Measurements from ENCODE around the gene AK5. TPM values are rescaled to one million over a fixed set of nuclear protein-coding genes. Genes with fewer than 3 reads are reported as not detected.

Gene AK5
- polyA plus RNA-seq, 3 donors = 0.34 to 0.72 (median 0.48) TPM

GRCh38 chr1:77467021-77467595 is 185.3 kb downstream of the AK5 start:
- no peak overlapping the region for H2AFZ ChIP-seq (ENCODE audit: insufficient read depth, low read depth, low read length, poor library complexity, severe bottlenecking)
- no peak overlapping the region for H3K27ac Mint-ChIP-seq
- H3K9ac ChIP-seq (ENCODE audit: insufficient read depth, low read length, poor library complexity, severe bottlenecking) = no peak overlapping the region
- no peak for DNase-seq
- H3K36me3 Mint-ChIP-seq = no peaks in the 10 kb centered on the region
- H3K36me3 ChIP-seq (replicated peaks in 1 of 2; ENCODE audit: control insufficient read depth in 1 of 2, insufficient read depth in 2 of 2, low read length in 2 of 2) = no peaks in the 10 kb centered on the region
- H3K27me3 Mint-ChIP-seq (ENCODE audit: low read depth in 3 of 3) = peaks cover 0 to 4% (median 0%) of the 10 kb centered on the region in 3 donors
- H3K27me3 ChIP-seq (ENCODE audit: control insufficient read depth in 2 of 2, insufficient read depth in 2 of 2, low read length in 2 of 2) = no peaks in the 10 kb centered on the region
- no peak overlapping the region for H3K4me2 ChIP-seq (replicated peaks; ENCODE audit: extremely low read depth, low read length, poor library complexity, severe bottlenecking)
- no peaks in the 10 kb centered on the region for H3K9me3 ChIP-seq (replicated peaks in 1 of 2; ENCODE audit: control insufficient read depth in 1 of 2, insufficient read depth in 1 of 2, low read length in 2 of 2)
- no peak overlapping the region for H3K4me3 Mint-ChIP-seq
- no peak overlapping the region for H3K27ac ChIP-seq (ENCODE audit: low read depth in 1 of 2, low read length in 2 of 2)
- H3K4me3 ChIP-seq (replicated peaks in 1 of 3; ENCODE audit: low read depth in 2 of 3, low read length in 3 of 3) = no peak overlapping the region
- peaks cover 0 to 3% (median 0%) of the 10 kb centered on the region in 7 donors for H3K9me3 Mint-ChIP-seq
- intact Hi-C loops (cut with micrococcal nuclease) = no loop called here
- H3K4me1 ChIP-seq (ENCODE audit: control insufficient read depth in 1 of 2, insufficient read depth in 2 of 2, low read length in 2 of 2) = peaks cover 20 to 33% of the 10 kb centered on the region in 2 donors
- WGBS (ENCODE audit: insufficient coverage) = no CpG with 5 or more reads among the region's 2 CpGs
- no peaks in the 10 kb centered on the region for H3K79me2 ChIP-seq (ENCODE audit: insufficient read depth, low read length)
- no peak for TF ChIP-seq CTCF (IDR thresholded peaks at IDR 0.05)
- H4K20me1 ChIP-seq (ENCODE audit: insufficient read depth, low read length) = no peaks in the 10 kb centered on the region
- peaks cover 39% of the 10 kb centered on the region for H3K4me1 Mint-ChIP-seq

- Histone ChIP-seq H3K79me2 (ENCODE audit: insufficient read depth, low read length) (no peaks in the 10 kb centered on the region), H3K9me3 (replicated peaks in 1 of 2; ENCODE audit: control insufficient read depth in 1 of 2, insufficient read depth in 1 of 2, low read length in 2 of 2) (no peaks in the 10 kb centered on the region), H3K9ac (ENCODE audit: insufficient read depth, low read length, poor library complexity, severe bottlenecking) (no peak overlapping the region), H3K4me3 (replicated peaks in 1 of 3; ENCODE audit: low read depth in 2 of 3, low read length in 3 of 3) (no peak overlapping the region), H3K27me3 (ENCODE audit: control insufficient read depth in 2 of 2, insufficient read depth in 2 of 2, low read length in 2 of 2) (no peaks in the 10 kb centered on the region), H3K36me3 (replicated peaks in 1 of 2; ENCODE audit: control insufficient read depth in 1 of 2, insufficient read depth in 2 of 2, low read length in 2 of 2) (no peaks in the 10 kb centered on the region), H3K4me1 (ENCODE audit: control insufficient read depth in 1 of 2, insufficient read depth in 2 of 2, low read length in 2 of 2) (peaks cover 20 to 33% of the 10 kb centered on the region in 2 donors), H4K20me1 (ENCODE audit: insufficient read depth, low read length) (no peaks in the 10 kb centered on the region), H3K27ac (ENCODE audit: low read depth in 1 of 2, low read length in 2 of 2) (no peak overlapping the region), H3K4me2 (replicated peaks; ENCODE audit: extremely low read depth, low read length, poor library complexity, severe bottlenecking) (no peak overlapping the region), H2AFZ (ENCODE audit: insufficient read depth, low read depth, low read length, poor library complexity, severe bottlenecking) (no peak overlapping the region)
- Mint-ChIP-seq H3K36me3 (no peaks in the 10 kb centered on the region), H3K4me1 (peaks cover 40% of the 10 kb centered on the region), H3K9me3 (peaks cover 0 to 3% (median under 1%) of the 10 kb centered on the region in 7 donors), H3K4me3 (no peak overlapping the region), H3K27me3 (ENCODE audit: low read depth in 3 of 3) (peaks cover 0 to 4% (median 0%) of the 10 kb centered on the region in 3 donors), H3K27ac (no peak overlapping the region)
- WGBS (ENCODE audit: insufficient coverage) = no CpG with 5 or more reads among the region's 2 CpGs
- DNase-seq = no peak
- no peak for TF ChIP-seq CTCF (IDR thresholded peaks at IDR 0.05)
- intact Hi-C loops (cut with micrococcal nuclease) = no loop called here
Measured at GRCh38 chr1:77467741-77468140, 185.9 kb downstream of the AK5 start.
